HG03060 (cell line): ENCODE results near the gene IFT27.

Experiments
- ATAC-seq: cut with Tn5 transposase; IDR thresholded peaks from one replicate; pipeline ENCODE4 v1.9.1; 2021; ENCODE audit warnings: low read depth, moderate number of reproducible peaks; ENCODE audit not compliant: unreplicated experiment

Gene IFT27

DNA sequence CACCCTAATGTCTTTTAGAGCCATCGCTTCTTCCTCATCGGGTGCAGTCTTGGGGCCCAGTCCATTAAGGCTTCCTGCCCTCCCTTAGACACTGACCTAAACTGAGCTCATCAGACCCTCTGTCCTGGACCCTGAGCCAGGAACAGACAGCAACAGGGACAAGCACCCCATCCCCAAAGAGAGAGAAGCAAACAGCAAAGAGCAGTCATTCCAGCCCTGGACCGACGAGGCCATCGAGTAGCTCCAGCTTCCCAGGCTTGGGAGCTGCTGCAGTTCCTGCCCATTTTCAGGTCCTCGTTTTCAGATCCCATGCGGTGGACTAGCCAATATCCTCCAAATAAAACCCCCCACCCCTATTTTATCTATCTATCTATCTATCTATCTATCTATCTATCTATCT, 46.6 kb downstream of the IFT27 start:
- no peak for ATAC-seq

DNA sequence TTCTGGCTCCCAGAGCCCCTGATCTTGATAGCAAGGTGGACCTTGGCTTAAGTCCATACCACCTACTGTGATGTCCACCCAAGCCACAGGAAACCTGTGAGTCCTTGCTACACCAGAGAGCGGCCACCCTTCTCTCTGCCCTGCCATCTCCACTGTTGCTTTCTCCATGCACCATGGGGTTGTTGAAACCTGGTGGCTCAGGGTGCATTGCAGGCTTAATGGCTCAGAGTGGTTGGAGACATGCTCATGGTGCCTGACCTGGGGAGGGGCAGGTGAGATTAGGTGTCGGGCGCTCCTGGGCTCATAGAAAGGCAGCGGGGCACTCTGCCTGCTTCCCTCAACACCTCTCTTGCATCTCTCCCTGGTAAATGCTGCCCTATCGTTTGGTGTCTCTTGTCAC, 47.4 kb downstream of the IFT27 start:
- ATAC-seq = no peak

DNA sequence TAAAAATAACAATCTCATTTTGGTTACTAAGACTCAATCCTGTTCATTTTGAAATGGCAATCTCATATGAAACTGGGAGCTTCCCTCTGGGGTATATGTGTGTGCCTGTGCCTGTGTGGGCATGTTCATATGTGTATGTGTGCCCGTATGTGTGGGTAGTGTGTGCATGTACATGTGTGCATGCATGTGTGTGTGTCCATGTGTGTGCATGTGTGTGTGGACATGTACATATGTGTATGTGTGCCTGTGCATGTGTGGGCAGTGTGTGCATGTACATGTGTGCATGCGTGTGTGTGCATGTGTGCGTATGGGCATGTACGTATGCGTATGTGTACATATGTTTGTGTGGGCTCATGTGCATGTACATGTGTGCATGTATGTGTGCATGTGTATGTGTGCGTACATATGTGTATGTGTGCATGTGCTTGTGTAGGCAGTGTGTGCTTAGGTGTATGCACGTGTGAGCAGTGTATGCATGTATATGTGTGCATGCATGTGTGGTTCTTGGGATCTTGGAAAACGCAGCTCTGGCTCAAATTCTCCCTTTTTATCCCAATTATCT, 47.9 kb downstream of the IFT27 start:
- ATAC-seq = no peak

DNA sequence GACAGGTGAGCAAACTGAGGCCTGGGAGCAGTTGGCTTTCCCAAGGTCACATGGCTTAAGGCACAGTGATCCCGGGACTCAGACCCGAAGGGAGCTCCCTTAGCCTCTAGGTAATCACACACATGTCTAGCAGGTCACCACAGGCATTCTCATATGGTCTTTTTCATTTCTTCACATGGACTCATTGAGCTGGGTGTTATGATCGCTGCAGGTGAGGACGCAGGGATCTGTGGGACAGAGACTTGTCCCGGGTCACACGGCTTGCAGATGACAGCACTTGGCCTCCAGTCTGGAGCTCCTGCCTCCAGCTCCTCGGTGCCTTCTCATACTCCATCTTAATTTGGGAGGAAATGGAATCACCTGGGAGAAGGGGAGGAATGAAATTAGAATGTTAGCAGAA, 48.8 kb downstream of the IFT27 start:
- ATAC-seq = no peak

DNA sequence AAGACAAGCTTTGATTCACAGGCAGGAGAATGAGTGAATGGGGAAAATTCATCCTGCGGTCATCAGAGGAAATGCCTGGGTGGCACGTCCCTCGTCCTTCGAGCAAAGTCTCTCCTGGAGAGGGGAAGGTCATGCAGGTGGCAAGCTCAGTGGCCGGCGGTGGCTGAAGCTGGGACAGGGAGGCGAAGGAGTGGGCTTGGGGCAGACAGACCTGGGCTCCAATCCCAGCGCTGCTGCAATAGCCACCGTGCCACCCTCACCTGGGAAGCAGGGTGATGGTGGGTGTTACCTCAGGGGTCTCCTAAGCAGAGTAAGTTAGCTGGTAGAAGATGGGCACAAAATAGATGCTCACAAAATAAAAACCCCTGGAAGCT, 49.9 kb downstream of the IFT27 start:
- no peak for ATAC-seq

DNA sequence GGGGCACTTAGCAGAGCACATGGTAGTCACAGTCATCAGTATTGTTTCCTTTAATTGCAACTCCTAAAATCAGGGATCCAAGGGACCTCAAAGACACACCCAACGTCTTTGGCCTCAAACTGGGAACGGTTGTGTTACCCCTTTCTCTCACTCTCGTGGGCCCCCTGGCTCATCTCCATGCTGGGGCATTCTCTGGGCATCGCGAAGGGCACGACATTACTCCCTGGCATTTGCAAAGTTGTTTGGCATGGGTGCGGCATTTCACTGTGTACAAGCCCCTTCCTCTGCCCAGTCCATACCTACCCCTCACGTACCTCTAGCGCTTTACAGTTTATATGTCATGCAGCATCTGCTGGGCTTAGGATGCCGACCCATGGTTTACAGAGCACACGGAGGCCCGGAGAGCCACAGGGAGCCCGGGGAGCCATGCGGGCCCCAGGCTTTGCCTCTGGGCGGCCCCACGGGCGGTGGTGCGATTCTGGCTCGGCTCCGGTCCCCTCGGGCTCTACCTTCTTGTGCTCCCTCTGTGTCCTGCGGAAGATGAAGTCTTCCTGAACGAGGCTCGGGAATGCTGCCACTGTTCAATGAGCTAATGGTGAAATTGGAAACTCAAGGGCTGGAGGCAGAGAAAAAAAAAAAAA, 50.4 kb downstream of the IFT27 start:
- ATAC-seq = no peak

DNA sequence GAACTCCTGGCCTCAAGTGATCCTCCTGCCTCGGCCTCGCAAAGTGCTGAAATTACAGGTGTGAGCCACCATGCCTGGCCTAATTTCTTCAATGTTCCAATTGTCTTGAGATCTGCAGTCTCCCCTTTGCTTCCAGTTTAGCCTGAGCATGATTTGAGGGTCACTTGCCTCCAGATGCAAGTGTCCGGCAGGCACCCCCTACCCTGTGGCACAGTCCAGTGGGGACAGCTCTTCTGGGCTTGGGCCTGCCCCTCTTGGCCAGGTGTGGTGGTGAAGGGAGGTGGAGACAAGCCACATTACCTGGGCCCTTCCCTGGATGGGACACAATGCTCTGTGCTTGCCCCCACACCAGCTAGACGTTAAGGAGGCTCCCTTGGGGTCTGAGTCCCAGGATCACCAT, 51.1 kb downstream of the IFT27 start:
- no peak for ATAC-seq

DNA sequence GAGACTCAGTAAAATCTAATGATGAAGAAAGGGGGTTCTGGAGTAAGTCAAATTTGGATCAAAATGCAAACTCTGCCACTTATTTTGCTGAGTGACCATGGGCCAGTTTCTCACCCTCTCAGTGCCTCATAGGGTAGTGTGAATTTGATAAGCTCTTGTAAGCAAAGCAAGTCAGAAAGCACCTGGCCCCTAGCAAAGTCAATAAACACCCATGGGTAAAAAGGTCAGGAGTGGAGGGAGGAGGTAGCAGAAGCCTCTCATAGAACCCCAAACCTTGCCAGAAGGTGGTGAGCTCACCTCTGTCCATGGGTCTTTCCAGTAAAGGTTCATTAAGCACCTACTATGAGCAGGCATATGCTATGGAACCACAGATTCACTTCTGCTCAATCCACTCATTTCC, 53.9 kb downstream of the IFT27 start:
- ATAC-seq = no peak

DNA sequence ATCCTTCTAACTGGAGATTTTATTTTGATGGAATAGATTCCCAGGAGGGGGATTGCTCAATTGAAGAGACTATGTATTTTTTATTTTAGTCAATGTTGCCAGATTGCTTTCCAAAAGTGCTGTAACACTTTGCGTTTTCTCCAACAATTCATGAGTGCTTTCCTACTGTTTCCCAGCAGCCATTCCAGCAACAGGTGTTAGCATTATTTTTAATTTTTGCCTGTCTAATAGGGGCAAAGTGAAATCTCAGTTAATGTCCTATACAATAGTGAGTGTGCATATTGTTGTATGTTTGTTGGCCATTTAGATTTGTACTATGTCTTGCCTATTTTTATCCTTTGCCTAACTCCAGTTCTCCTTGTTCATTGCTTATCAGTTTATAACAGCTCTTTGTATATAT, 60.3 kb downstream of the IFT27 start:
- no peak for ATAC-seq

DNA sequence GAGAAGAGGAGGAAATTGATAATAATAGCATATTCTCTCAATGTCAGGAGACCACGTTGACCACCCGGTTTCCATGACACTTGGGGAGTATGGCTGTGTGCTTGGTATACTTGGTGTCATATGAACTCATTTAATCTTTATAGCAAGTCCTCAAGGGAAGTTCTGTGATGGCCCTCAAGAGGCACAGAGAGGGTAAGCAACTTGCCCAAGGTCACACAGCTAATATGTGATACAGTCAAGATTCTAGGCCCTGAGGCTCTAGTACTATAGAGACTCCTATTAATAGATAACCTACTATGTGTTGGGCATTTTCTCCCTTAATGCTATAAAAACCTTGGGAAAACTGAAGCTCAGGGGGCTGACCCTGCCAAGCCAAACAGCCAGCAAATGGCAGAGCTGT, 61.8 kb downstream of the IFT27 start:
- no peak for ATAC-seq

DNA sequence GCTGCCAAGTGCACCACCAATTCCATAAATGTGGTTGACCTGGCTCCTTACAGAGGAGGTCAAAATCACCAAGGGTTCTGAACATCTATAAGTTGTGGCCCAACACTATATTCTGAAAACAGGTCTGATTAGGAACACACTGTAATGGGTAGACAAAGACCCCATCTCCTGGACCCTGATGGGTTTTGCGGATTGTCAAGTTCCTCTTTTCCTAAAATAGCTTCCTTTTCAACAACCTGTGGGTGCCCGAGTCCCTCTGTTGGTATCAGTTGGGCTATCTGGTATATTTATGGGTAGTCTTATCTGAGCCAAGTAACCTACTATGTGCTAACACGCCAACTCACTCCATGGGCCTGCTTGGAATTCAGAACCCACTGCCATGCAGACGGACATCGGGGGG, 62.5 kb downstream of the IFT27 start:
- ATAC-seq = no peak
